ENCODE data around the gene ACSL3.
"Not testable (repeated sequence)": the region's sequence is repeated elsewhere in the genome, so short reads cannot be mapped to it uniquely, and the experiment has no call there.

ACSL3 gene

DNA sequence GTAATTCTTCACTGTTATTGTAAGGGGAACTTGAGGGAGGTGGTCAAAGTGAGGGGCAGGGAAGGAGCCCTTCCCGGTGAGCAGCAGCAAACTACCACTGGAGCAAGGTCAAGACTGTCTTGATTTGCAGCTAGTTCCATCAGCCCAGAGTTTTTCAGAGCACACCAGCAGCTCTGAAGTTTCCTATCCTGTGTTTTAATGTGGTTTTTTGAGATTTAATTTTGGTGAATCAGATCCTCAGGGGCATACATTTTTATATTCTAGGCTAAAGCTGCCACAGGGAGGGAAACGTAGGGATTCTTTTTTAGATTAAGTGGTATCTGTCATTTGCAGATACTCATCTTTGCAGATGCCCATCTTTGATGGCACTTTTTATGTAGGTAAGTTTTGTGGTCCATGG is 124.1 kb downstream of the ACSL3 start:
- Histone ChIP-seq H3K4me1 (ENCODE audit: insufficient read depth, low read length) (peaks cover 9% of the 10 kb centered on the region; the same call in 1 of the 2 replicates), H3K9ac (ENCODE audit: low read depth, low read length) (no peak overlapping the region), H3K9me3 (ENCODE audit: control insufficient read depth, insufficient read depth, low read length) (peaks cover 6% of the 10 kb centered on the region), H3K36me3 (ENCODE audit: insufficient read depth, low read length) (no peaks in the 10 kb centered on the region)

DNA sequence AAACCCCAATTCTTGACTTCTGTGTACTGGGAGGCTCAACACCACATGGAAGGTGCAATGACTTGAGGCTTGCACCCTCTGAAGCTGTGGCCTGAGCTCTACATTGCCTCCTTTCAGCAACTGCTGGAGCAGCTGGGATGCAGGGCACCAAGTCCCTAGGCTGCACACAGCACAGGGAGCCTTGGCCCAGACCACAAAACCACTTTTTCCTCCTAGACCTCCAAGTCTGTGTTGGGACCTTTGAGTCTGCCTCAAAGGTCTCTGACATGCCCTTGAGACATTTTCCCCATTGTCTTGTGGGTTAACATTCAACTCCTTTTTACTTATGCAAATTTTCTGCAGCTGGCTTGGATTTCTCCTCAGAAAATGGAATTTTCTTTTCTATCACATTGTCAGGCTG is 128.6 kb downstream of the ACSL3 start:
- H3K9ac ChIP-seq (ENCODE audit: low read depth, low read length): no peak overlapping the region
- peaks cover 6% of the 10 kb centered on the region for H3K9me3 ChIP-seq (ENCODE audit: control insufficient read depth, insufficient read depth, low read length)
- H3K36me3 ChIP-seq (ENCODE audit: insufficient read depth, low read length): no peaks in the 10 kb centered on the region

DNA sequence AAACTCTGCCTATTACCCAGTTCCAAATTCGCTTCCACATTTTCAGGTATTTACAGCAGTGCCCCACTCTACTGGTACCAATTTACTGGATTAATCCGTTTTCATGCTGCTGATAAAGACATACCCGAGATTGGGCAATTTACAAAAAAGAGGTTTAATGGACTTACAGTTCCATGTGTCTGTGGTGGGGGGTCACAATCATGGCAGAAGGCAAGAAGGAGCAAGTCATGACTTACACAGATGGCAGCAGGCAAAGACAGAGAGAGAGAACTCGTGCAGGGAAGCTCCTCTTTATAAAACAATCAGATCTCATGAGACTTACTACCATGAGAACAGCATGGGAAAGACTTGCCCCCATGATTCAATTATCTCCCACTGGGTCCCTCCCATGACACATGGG is 129.4 kb downstream of the ACSL3 start:
- H3K4me1 ChIP-seq (ENCODE audit: insufficient read depth, low read length); H3K9ac ChIP-seq (ENCODE audit: low read depth, low read length); H3K36me3 ChIP-seq (ENCODE audit: insufficient read depth, low read length); H3K9me3 ChIP-seq (ENCODE audit: control insufficient read depth, insufficient read depth, low read length): not testable (repeated sequence)

More for the DNA sequence above, 128.6 kb downstream of the ACSL3 start:
- no peaks in the 10 kb centered on the region for H3K4me1 ChIP-seq (ENCODE audit: insufficient read depth, low read length)

DNA sequence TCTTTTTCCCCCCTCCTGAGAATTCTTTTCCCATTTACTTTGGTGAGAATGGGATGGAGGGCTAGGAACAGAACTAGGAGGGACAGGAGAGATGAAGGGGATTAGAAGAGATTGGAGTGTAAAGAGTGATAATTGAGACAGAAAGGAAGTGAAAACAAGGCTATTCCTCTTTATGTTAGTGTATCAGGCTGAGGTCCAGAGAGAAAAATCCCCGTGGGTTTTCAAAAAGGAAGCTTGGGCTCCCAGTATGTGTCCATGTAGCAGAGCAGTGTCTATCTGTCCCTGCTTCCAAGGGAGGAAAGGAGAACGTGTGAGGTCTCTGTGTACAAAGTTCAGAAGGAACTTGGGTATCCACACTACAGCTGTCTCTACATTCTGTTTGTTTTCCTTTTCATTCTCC is 131.3 kb downstream of the ACSL3 start:
- no peaks in the 10 kb centered on the region for H3K9me3 ChIP-seq (ENCODE audit: control insufficient read depth, insufficient read depth, low read length)
- H3K4me1 ChIP-seq (ENCODE audit: insufficient read depth, low read length): peaks cover 3% of the 10 kb centered on the region; the same call in 1 of the 2 replicates
- H3K9ac ChIP-seq (ENCODE audit: low read depth, low read length): no peak overlapping the region
- no peaks in the 10 kb centered on the region for H3K36me3 ChIP-seq (ENCODE audit: insufficient read depth, low read length)

Measured in ES-I3 (cell line).